H9 (cell line): ENCODE measurements around the gene GRB14. TPM values are rescaled to one million over a fixed set of nuclear protein-coding genes. Genes with fewer than 3 reads are reported as not detected.

ENCODE experiments used
- DNase-seq: peaks from one replicate; pipeline ENCODE4 v3.0.0-alpha.2; 2017
- H2AFZ ChIP-seq: one replicate; pipeline ENCODE4 v1.6.1; 2013; ENCODE audit warnings: mild to moderate bottlenecking, low read length, control low read depth, moderate library complexity
- H2AK5ac ChIP-seq: 2 replicates; pipeline ENCODE4 v1.6.1; 2013; ENCODE audit warnings: low read length, control low read depth, mixed read lengths; ENCODE audit not compliant: insufficient read length
- H2BK120ac ChIP-seq: one replicate; pipeline ENCODE4 v1.6.1; 2013; ENCODE audit warnings: low read depth, mild to moderate bottlenecking, low read length, control low read depth, inconsistent platforms; ENCODE audit not compliant: poor library complexity, severe bottlenecking
- H2BK12ac ChIP-seq: 2 replicates; pipeline ENCODE4 v1.6.1; 2013; ENCODE audit warnings: low read length, control low read depth, mixed read lengths, low read depth; ENCODE audit not compliant: insufficient read length
- H2BK15ac ChIP-seq: 2 replicates; pipeline ENCODE4 v1.6.1; 2013; ENCODE audit warnings: low read depth, low read length, control low read depth
- H2BK20ac ChIP-seq: one replicate; pipeline ENCODE4 v1.6.1; 2013; ENCODE audit warnings: low read depth, mild to moderate bottlenecking, low read length, control low read depth, inconsistent platforms; ENCODE audit not compliant: poor library complexity, severe bottlenecking
- H2BK5ac ChIP-seq: 2 replicates; pipeline ENCODE4 v1.6.1; 2013; ENCODE audit warnings: low read length, control low read depth, mixed read lengths; ENCODE audit not compliant: insufficient read length
- H3K14ac ChIP-seq: 2 replicates; pipeline ENCODE4 v1.6.1; 2013; ENCODE audit warnings: low read length, control low read depth; ENCODE audit not compliant: insufficient read depth
- H3K18ac ChIP-seq: 2 replicates; pipeline ENCODE4 v1.6.1; 2013; ENCODE audit warnings: low read depth, mild to moderate bottlenecking, mixed read lengths, low read length, control low read depth; ENCODE audit not compliant: insufficient read length
- H3K23ac ChIP-seq: 2 replicates; pipeline ENCODE4 v1.6.1; 2013; ENCODE audit warnings: low read length, control low read depth, mixed read lengths, low read depth; ENCODE audit not compliant: insufficient read length
- H3K23me2 ChIP-seq: 2 replicates; pipeline ENCODE4 v1.6.1; 2013; ENCODE audit warnings: low read depth, mild to moderate bottlenecking, mixed read lengths, low read length, control low read depth; ENCODE audit not compliant: insufficient read length, poor library complexity, severe bottlenecking
- H3K27ac ChIP-seq: 2 replicates; pipeline ENCODE4 v1.5.1; 2013; ENCODE audit warnings: low read length, control low read depth, mixed read lengths, low read depth; ENCODE audit not compliant: insufficient read length
- H3K27me3 ChIP-seq: 2 replicates; pipeline ENCODE4 v1.6.1; 2013; ENCODE audit warnings: low read length, control low read depth, inconsistent platforms; ENCODE audit not compliant: insufficient read depth
- H3K4ac ChIP-seq: 2 replicates; pipeline ENCODE4 v1.6.1; 2013; ENCODE audit warnings: low read depth, mild to moderate bottlenecking, control low read depth, inconsistent platforms, low read length, moderate library complexity
- H3K4me1 ChIP-seq: 2 replicates; pipeline ENCODE4 v1.6.1; 2013; ENCODE audit warnings: low read length, control low read depth, inconsistent platforms; ENCODE audit not compliant: insufficient read depth
- H3K4me2 ChIP-seq: 2 replicates; pipeline ENCODE4 v1.6.1; 2013; ENCODE audit warnings: low read length, control low read depth, mixed read lengths; ENCODE audit not compliant: insufficient read length, insufficient read depth
- H3K56ac ChIP-seq: 2 replicates; pipeline ENCODE4 v1.6.1; 2013; ENCODE audit warnings: low read depth, mild to moderate bottlenecking, mixed read lengths, low read length, control low read depth; ENCODE audit not compliant: insufficient read length
- H3K79me1 ChIP-seq: 2 replicates; pipeline ENCODE4 v1.6.1; 2013; ENCODE audit warnings: low read depth, mild to moderate bottlenecking, moderate library complexity, low read length, control low read depth, inconsistent platforms; ENCODE audit not compliant: insufficient read depth, poor library complexity, severe bottlenecking
- H3K79me2 ChIP-seq: 2 replicates; pipeline ENCODE4 v1.6.1; 2013; ENCODE audit warnings: low read length, control low read depth, inconsistent platforms; ENCODE audit not compliant: insufficient read depth
- H3K9ac ChIP-seq: 2 replicates; pipeline ENCODE4 v1.6.1; 2013; ENCODE audit warnings: low read length, control low read depth, mixed read lengths; ENCODE audit not compliant: insufficient read length; ENCODE audit errors: extremely low read depth
- H3K9me3 ChIP-seq: one replicate; pipeline ENCODE4 v1.6.1; 2013; ENCODE audit warnings: low read depth, low read length, inconsistent platforms; ENCODE audit not compliant: control insufficient read depth
- H3T11ph ChIP-seq: one replicate; pipeline ENCODE4 v1.6.1; 2013; ENCODE audit warnings: mild to moderate bottlenecking, low read length, control low read depth, inconsistent platforms
- H4K20me1 ChIP-seq: one replicate; pipeline ENCODE4 v1.6.1; 2013; ENCODE audit not compliant: control insufficient read depth, insufficient read length, insufficient read depth
- H4K5ac ChIP-seq: 2 replicates; pipeline ENCODE4 v1.6.1; 2013; ENCODE audit warnings: low read depth, mild to moderate bottlenecking, mixed read lengths, low read length, control low read depth; ENCODE audit not compliant: insufficient read length
- H4K8ac ChIP-seq: replicated peaks from 2 replicates; pipeline ENCODE4 v1.6.1; 2013; ENCODE audit warnings: low read length, control low read depth, mixed read lengths, low read depth; ENCODE audit not compliant: insufficient read length
- H4K91ac ChIP-seq: 2 replicates; pipeline ENCODE4 v1.6.1; 2013; ENCODE audit warnings: low read depth, mild to moderate bottlenecking, moderate library complexity, mixed read lengths, low read length, control low read depth; ENCODE audit not compliant: insufficient read length
- H3K27ac Mint-ChIP-seq, 3 experiments: 2 replicates in 2 of 3; 3 replicates in 1 of 3; pipeline ENCODE4 v1.8.0; 2020 to 2021; ENCODE audit warnings: mixed read lengths in 3 of 3, mild to moderate bottlenecking in 1 of 3, moderate library complexity in 1 of 3
- H3K27me3 Mint-ChIP-seq: 2 replicates; pipeline ENCODE4 v1.8.0; 2021; ENCODE audit warnings: low read depth, mild to moderate bottlenecking, moderate library complexity, mixed read lengths
- H3K36me3 Mint-ChIP-seq, 3 experiments: 2 replicates in 2 of 3; 3 replicates in 1 of 3; pipeline ENCODE4 v1.8.0; 2020 to 2021; ENCODE audit warnings: low read depth in 3 of 3, mixed read lengths in 3 of 3; ENCODE audit not compliant: insufficient read depth in 1 of 3
- H3K4me1 Mint-ChIP-seq, 2 experiments: 2 replicates each; pipeline ENCODE4 v1.8.0; 2020; ENCODE audit warnings: mixed read lengths in 2 of 2
- H3K4me3 Mint-ChIP-seq, 2 experiments: 2 replicates in 1 of 2; 3 replicates in 1 of 2; pipeline ENCODE4 v1.8.0; 2020 to 2021; ENCODE audit warnings: mild to moderate bottlenecking in 2 of 2, mixed read lengths in 2 of 2, moderate library complexity in 1 of 2
- H3K9me3 Mint-ChIP-seq, 2 experiments: 2 replicates in 1 of 2; 3 replicates in 1 of 2; pipeline ENCODE4 v1.8.0; 2020; ENCODE audit warnings: mild to moderate bottlenecking in 2 of 2, mixed read lengths in 2 of 2, moderate library complexity in 1 of 2
- WGBS: extraction: QIAGEN DNeasy Blood & Tissue Kit; methylation state at CpG from one replicate; pipeline ENCODE4 v1.1.7; 2013; ENCODE audit warnings: missing lambda C conversion rate, low lambda C conversion rate, mixed read lengths; ENCODE audit not compliant: insufficient read length; ENCODE audit errors: extremely low coverage; 5-methylcytosine and 5-hydroxymethylcytosine counted together
- total RNA-seq: library from RNA; stranded (reverse); gene quantifications from 2 replicates; pipeline ENCODE4 v1.2.1, GENCODE V29; 2021
- TF ChIP-seq, protein P1 (sequence below): fragments of 200-600 bp; sonication (generic); conservative IDR thresholded peaks from 3 replicates; pipeline ENCODE4 v1.8.0; 2021; ENCODE audit warnings: antibody characterized with exemption, mild to moderate bottlenecking

GRB14 gene
- total RNA-seq, 1 experiment from 2014 or later = 7.6 TPM

DNA sequence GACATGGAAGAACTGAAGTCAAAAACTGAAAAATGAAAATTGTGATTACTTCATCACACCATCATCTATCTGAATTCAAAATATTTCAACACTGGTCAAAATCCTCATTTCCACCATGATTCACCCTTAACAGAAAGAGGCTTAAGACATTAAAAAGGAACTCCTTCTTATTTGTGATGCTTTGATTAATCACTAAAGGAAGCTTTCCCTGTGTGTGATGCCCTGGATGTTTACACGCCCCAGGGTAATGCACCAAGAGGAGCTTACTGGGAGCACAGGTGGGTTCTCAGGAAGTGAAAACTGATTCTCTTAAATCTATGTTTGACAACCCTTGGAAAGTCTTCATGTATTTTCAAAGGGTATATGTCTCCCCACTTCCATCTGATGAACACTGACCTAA is 11.5 kb downstream of the GRB14 start:
- Histone ChIP-seq H3K9me3 (no peaks in the 10 kb centered on the region), H2BK12ac (no peak overlapping the region), H2AK5ac (no peak overlapping the region), H2AFZ (no peak overlapping the region), H3K23me2 (no peaks in the 10 kb centered on the region), H2BK5ac (no peak overlapping the region), H3K4ac (no peak overlapping the region), H3K14ac (no peak overlapping the region), H3K79me1 (no peaks in the 10 kb centered on the region), H3K79me2 (no peaks in the 10 kb centered on the region), H2BK15ac (no peak overlapping the region), H3K4me2 (no peak overlapping the region), H3K4me1 (no peaks in the 10 kb centered on the region), H2BK120ac (no peak overlapping the region), H4K5ac (no peak overlapping the region), H3K27ac (no peak overlapping the region), H3K18ac (no peak overlapping the region), H4K8ac (no peak overlapping the region), H3K9ac (no peak overlapping the region), H3T11ph (no peak overlapping the region), H3K56ac (no peak overlapping the region), H3K27me3 (no peaks in the 10 kb centered on the region), H4K91ac (no peak overlapping the region), H2BK20ac (no peak overlapping the region), H3K23ac (no peak overlapping the region), H4K20me1 (no peaks in the 10 kb centered on the region)
- no peak overlapping the region for H3K27ac Mint-ChIP-seq
- H3K27me3 Mint-ChIP-seq = no peaks in the 10 kb centered on the region
- TF ChIP-seq, protein P1, sequence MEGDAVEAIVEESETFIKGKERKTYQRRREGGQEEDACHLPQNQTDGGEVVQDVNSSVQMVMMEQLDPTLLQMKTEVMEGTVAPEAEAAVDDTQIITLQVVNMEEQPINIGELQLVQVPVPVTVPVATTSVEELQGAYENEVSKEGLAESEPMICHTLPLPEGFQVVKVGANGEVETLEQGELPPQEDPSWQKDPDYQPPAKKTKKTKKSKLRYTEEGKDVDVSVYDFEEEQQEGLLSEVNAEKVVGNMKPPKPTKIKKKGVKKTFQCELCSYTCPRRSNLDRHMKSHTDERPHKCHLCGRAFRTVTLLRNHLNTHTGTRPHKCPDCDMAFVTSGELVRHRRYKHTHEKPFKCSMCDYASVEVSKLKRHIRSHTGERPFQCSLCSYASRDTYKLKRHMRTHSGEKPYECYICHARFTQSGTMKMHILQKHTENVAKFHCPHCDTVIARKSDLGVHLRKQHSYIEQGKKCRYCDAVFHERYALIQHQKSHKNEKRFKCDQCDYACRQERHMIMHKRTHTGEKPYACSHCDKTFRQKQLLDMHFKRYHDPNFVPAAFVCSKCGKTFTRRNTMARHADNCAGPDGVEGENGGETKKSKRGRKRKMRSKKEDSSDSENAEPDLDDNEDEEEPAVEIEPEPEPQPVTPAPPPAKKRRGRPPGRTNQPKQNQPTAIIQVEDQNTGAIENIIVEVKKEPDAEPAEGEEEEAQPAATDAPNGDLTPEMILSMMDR = no peak
- no peaks in the 10 kb centered on the region for H3K9me3 Mint-ChIP-seq
- peaks cover 8 to 11% of the 10 kb centered on the region in 2 experiments; a peak in 3 of 4 replicates for H3K4me1 Mint-ChIP-seq
- H3K4me3 Mint-ChIP-seq = no peak overlapping the region
- no peaks in the 10 kb centered on the region; a peak in 2 of 7 replicates for H3K36me3 Mint-ChIP-seq
- DNase-seq = no peak
- WGBS = no CpG with 5 or more reads among the region's 1 CpG
